HepG2 (cell line): ENCODE measurements around the gene HLA-DOA. TPM values are rescaled to one million over a fixed set of nuclear protein-coding genes. Genes with fewer than 3 reads are reported as not detected.

Experiments
- HIVEP1 ChIP-seq: sonication (generic); formaldehyde crosslinking; IDR thresholded peaks from 2 replicates; pipeline ENCODE4 v1.4.0; 2020; ENCODE audit warnings: mild to moderate bottlenecking, missing genetic modification reagents
- HOXA3 ChIP-seq: sonication (generic); formaldehyde crosslinking; IDR thresholded peaks from 2 replicates; pipeline ENCODE4 v1.5.0; 2020; ENCODE audit warnings: missing genetic modification reagents
- KAT7 ChIP-seq: IDR thresholded peaks from 2 replicates; pipeline ENCODE4 v1.6.1; 2018; ENCODE audit warnings: borderline replicate concordance, missing compliant biosample characterization
- MAF1 ChIP-seq: sonication (generic); formaldehyde crosslinking; IDR thresholded peaks from 2 replicates; pipeline ENCODE4 v1.5.0; 2020; ENCODE audit warnings: missing genetic modification reagents, borderline replicate concordance
- PCBP2 ChIP-seq: fragments of 200-400 bp; formaldehyde crosslinking; optimal IDR thresholded peaks from 2 replicates; pipeline ENCODE3; 2018; ENCODE audit warnings: low read length, low read depth; ENCODE audit not compliant: poor library complexity, severe bottlenecking
- POLR2G ChIP-seq: fragments of 200-400 bp; formaldehyde crosslinking; IDR thresholded peaks from 2 replicates; pipeline ENCODE4 v1.6.1; 2018; ENCODE audit warnings: mild to moderate bottlenecking, low read depth, low read length, moderate library complexity
- SMAD9 ChIP-seq: sonication (generic); formaldehyde crosslinking; IDR thresholded peaks from 2 replicates; pipeline ENCODE4 v1.5.1; 2020; ENCODE audit warnings: mild to moderate bottlenecking, missing genetic modification reagents
- SMARCE1 ChIP-seq: fragments of 450-650 bp; IDR thresholded peaks from 2 replicates; pipeline ENCODE4 v1.6.1; 2017; ENCODE audit warnings: borderline replicate concordance
- SP140L ChIP-seq: sonication (generic); formaldehyde crosslinking; IDR thresholded peaks from 2 replicates; pipeline ENCODE4 v1.4.0; 2020; ENCODE audit warnings: missing genetic modification reagents, borderline replicate concordance
- ZEB1 ChIP-seq: IDR thresholded peaks from 2 replicates; pipeline ENCODE4 v1.6.1; 2012; ENCODE audit warnings: mild to moderate bottlenecking, low read depth, inconsistent platforms; ENCODE audit not compliant: insufficient replicate concordance
- ZFP36L1 ChIP-seq: sonication (generic); formaldehyde crosslinking; IDR thresholded peaks from 2 replicates; pipeline ENCODE4 v1.8.0; 2022; ENCODE audit warnings: mild to moderate bottlenecking, missing genetic modification reagents, moderate library complexity
- ZNF292 ChIP-seq: sonication (generic); formaldehyde crosslinking; IDR thresholded peaks from 2 replicates; pipeline ENCODE4 v1.8.1; 2022; ENCODE audit warnings: mild to moderate bottlenecking, low read depth, missing genetic modification reagents, borderline replicate concordance
- ZNF333 ChIP-seq: sonication (generic); formaldehyde crosslinking; IDR thresholded peaks from 2 replicates; pipeline ENCODE4 v1.4.0; 2020; ENCODE audit warnings: mild to moderate bottlenecking, missing genetic modification reagents, borderline replicate concordance
- ZNF33A ChIP-seq: sonication (generic); formaldehyde crosslinking; IDR thresholded peaks from 2 replicates; pipeline ENCODE4 v1.5.1; 2020; ENCODE audit warnings: missing genetic modification reagents, mild to moderate bottlenecking, moderate library complexity, borderline replicate concordance
- ZNF44 ChIP-seq: sonication (generic); formaldehyde crosslinking; IDR thresholded peaks from 2 replicates; pipeline ENCODE4 v1.5.1; 2020; ENCODE audit warnings: mild to moderate bottlenecking, missing genetic modification reagents
- ZNF615 ChIP-seq: sonication (generic); formaldehyde crosslinking; IDR thresholded peaks from 2 replicates; pipeline ENCODE4 v1.5.0; 2020; ENCODE audit warnings: mild to moderate bottlenecking, missing genetic modification reagents, borderline replicate concordance
- ZNF629 ChIP-seq: sonication (generic); formaldehyde crosslinking; conservative IDR thresholded peaks from 2 replicates; pipeline ENCODE4 v1.5.0; 2020; ENCODE audit warnings: missing genetic modification reagents
- polyA plus RNA-seq, 8 experiments: library from polyadenylated mRNA; depleted of rRNA in 3 of 8; stranded (reverse) in 7 of 8; unstranded in 1 of 8; fragments of >200 nt; fragmentation: Illumina TruSeq in 4 of 8; extraction: Trizol in 4 of 8; gene quantifications; 2 replicates each; pipeline versions ENCODE4 v1.2.1 to v1.2.3, GENCODE V29; 2011 to 2016; ENCODE audit warnings: low read depth in 4 of 8, missing spikeins in 1 of 8, mixed read lengths in 1 of 8; ENCODE audit not compliant: insufficient read depth in 1 of 8
- total RNA-seq, 5 experiments: library from RNA; depleted of rRNA; stranded (reverse); fragments of >200 nt; fragmentation: Illumina TruSeq; extraction: Trizol; gene quantifications; 2 replicates each; pipeline ENCODE4 v1.2.3, GENCODE V29; 2016; ENCODE audit warnings: low read depth in 1 of 5
- TF ChIP-seq, protein P1 (sequence below), 2 experiments: sonication (generic) in 1 of 2; formaldehyde crosslinking in 1 of 2; IDR thresholded peaks; 2 replicates each; pipeline versions ENCODE4 v1.4.0 to v1.6.1; 2018 to 2020; ENCODE audit warnings: missing genetic modification reagents in 2 of 2, borderline replicate concordance in 1 of 2, low read depth in 1 of 2, mild to moderate bottlenecking in 1 of 2, missing biosample characterization in 1 of 2
- TF ChIP-seq, protein P2 (sequence below): sonication (generic); formaldehyde crosslinking; conservative IDR thresholded peaks from 2 replicates; pipeline ENCODE4 v1.4.0; 2020; ENCODE audit warnings: missing genetic modification reagents
- TF ChIP-seq, protein P3 (sequence below): sonication (generic); formaldehyde crosslinking; IDR thresholded peaks from 2 replicates; pipeline ENCODE4 v1.9.0; 2021; ENCODE audit warnings: missing genetic modification reagents, borderline replicate concordance
- TF ChIP-seq, protein P4 (sequence below): sonication (generic); formaldehyde crosslinking; IDR thresholded peaks from 2 replicates; pipeline ENCODE4 v1.5.1; 2020; ENCODE audit warnings: mild to moderate bottlenecking, missing genetic modification reagents, moderate library complexity

HLA-DOA gene
- total and polyA plus RNA-seq, 2 of the 13 experiments (the other 11 are each of a cell fraction or from before 2014, with no cell fraction given), result 0.03 to 0.09 TPM

DNA sequence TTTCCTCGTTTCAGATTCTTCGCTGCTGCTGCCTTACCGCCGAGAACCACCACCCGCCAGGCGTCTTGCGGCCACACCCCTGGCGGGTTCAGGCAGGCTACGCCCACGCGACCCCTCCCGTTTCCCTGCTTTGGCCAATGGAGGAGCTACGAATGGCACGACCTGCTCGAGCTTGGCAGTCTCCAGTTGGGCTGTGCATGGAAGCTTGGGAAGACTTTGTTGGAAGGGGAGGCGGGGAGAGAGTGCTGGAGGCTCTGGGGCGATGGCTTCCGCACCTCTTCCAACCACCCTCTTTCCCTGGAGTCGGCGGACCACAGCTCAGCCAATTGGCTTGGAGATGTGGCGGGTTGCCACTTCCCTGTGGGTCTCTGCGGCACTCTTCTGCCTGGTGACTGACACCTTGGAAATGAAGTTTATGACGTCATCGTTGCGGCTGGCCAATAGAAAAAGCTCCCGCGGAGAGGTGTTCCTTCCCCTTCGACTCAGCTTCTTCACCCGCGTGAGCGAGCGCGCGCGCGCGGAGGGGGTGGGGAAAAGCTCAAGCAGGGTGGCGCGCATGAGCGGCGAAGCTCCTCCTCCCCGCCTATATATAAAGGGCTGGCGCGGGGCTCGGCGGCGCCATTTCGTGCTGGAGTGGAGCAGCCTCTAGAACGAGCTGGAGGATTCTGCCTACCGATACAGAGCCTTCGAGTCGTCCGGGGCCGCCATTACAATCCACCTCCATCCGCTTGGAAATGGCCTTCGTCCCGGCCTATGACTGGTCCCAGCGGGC lies 37.6 kb downstream of the HLA-DOA start (continued):
- TF ChIP-seq, protein P1, sequence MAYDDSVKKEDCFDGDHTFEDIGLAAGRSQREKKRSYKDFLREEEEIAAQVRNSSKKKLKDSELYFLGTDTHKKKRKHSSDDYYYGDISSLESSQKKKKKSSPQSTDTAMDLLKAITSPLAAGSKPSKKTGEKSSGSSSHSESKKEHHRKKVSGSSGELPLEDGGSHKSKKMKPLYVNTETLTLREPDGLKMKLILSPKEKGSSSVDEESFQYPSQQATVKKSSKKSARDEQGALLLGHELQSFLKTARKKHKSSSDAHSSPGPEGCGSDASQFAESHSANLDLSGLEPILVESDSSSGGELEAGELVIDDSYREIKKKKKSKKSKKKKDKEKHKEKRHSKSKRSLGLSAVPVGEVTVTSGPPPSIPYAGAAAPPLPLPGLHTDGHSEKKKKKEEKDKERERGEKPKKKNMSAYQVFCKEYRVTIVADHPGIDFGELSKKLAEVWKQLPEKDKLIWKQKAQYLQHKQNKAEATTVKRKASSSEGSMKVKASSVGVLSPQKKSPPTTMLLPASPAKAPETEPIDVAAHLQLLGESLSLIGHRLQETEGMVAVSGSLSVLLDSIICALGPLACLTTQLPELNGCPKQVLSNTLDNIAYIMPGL (CRISPR knock-in tag; IDR thresholded peaks at IDR 0.05; ENCODE audit: borderline replicate concordance in 1 of 2, low read depth in 1 of 2), result peak in 1 of 2 experiments; percentile 44; a peak in 2 of 4 replicates
- TF ChIP-seq KAT7 (CRISPR knock-in tag) (0 out of 2 replicates have a peak, but pooled peaks have one; percentile 57), ZEB1 (no peak), ZFP36L1 (peak; percentile 64; the same call in 1 of the 2 replicates), ZNF333 (no peak), ZNF629 (CRISPR knock-in tag) (peak; percentile 26; the same call in 1 of the 2 replicates), SMARCE1 (no peak), ZNF292 (no peak), MAF1 (peak; percentile 90), SP140L (CRISPR knock-in tag) (peak; percentile 95; the same call in 1 of the 2 replicates), PCBP2 (no peak), POLR2G (peak; percentile 100), ZNF615 (CRISPR knock-in tag) (no peak), HOXA3 (CRISPR knock-in tag) (peak; percentile 88), ZNF44 (CRISPR knock-in tag) (peak; percentile 88), HIVEP1 (CRISPR knock-in tag) (peak; percentile 52), SMAD9 (CRISPR knock-in tag) (no peak; the same call in none of the 2 replicates), ZNF33A (CRISPR knock-in tag) (no peak)
- TF ChIP-seq, protein P2, sequence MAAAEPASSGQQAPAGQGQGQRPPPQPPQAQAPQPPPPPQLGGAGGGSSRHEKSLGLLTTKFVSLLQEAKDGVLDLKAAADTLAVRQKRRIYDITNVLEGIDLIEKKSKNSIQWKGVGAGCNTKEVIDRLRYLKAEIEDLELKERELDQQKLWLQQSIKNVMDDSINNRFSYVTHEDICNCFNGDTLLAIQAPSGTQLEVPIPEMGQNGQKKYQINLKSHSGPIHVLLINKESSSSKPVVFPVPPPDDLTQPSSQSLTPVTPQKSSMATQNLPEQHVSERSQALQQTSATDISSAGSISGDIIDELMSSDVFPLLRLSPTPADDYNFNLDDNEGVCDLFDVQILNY, result peak; percentile 88
- TF ChIP-seq, protein P3, sequence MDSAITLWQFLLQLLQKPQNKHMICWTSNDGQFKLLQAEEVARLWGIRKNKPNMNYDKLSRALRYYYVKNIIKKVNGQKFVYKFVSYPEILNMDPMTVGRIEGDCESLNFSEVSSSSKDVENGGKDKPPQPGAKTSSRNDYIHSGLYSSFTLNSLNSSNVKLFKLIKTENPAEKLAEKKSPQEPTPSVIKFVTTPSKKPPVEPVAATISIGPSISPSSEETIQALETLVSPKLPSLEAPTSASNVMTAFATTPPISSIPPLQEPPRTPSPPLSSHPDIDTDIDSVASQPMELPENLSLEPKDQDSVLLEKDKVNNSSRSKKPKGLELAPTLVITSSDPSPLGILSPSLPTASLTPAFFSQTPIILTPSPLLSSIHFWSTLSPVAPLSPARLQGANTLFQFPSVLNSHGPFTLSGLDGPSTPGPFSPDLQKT (CRISPR knock-in tag), result no peak
- TF ChIP-seq, protein P4, sequence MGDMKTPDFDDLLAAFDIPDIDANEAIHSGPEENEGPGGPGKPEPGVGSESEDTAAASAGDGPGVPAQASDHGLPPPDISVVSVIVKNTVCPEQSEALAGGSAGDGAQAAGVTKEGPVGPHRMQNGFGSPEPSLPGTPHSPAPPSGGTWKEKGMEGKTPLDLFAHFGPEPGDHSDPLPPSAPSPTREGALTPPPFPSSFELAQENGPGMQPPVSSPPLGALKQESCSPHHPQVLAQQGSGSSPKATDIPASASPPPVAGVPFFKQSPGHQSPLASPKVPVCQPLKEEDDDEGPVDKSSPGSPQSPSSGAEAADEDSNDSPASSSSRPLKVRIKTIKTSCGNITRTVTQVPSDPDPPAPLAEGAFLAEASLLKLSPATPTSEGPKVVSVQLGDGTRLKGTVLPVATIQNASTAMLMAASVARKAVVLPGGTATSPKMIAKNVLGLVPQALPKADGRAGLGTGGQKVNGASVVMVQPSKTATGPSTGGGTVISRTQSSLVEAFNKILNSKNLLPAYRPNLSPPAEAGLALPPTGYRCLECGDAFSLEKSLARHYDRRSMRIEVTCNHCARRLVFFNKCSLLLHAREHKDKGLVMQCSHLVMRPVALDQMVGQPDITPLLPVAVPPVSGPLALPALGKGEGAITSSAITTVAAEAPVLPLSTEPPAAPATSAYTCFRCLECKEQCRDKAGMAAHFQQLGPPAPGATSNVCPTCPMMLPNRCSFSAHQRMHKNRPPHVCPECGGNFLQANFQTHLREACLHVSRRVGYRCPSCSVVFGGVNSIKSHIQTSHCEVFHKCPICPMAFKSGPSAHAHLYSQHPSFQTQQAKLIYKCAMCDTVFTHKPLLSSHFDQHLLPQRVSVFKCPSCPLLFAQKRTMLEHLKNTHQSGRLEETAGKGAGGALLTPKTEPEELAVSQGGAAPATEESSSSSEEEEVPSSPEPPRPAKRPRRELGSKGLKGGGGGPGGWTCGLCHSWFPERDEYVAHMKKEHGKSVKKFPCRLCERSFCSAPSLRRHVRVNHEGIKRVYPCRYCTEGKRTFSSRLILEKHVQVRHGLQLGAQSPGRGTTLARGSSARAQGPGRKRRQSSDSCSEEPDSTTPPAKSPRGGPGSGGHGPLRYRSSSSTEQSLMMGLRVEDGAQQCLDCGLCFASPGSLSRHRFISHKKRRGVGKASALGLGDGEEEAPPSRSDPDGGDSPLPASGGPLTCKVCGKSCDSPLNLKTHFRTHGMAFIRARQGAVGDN (CRISPR knock-in tag), result peak; percentile 91
